Measurements from ENCODE around the gene ECPAS.

ECPAS gene

GRCh38 chr9:111427186-111427585 lies 57.0 kb downstream of the ECPAS start:
- no peak for TF ChIP-seq EZH2phosphoT487 (IDR thresholded peaks at IDR 0.05; ENCODE audit: low read depth)
- Histone ChIP-seq H3K4me2 (ENCODE audit: low read length) (no peak overlapping the region), H3K9ac (ENCODE audit: low read length) (no peak overlapping the region), H3K9me3 (ENCODE audit: insufficient read depth, low read length) (no peaks in the 10 kb centered on the region), H2AFZ (ENCODE audit: low read depth, low read length) (no peak overlapping the region), H4K20me1 (ENCODE audit: insufficient read depth, low read length) (no peaks in the 10 kb centered on the region), H3K4me3 (ENCODE audit: low read length) (no peak overlapping the region), H3K4me1 (ENCODE audit: low read length) (no peaks in the 10 kb centered on the region), H3K36me3 (replicated peaks; ENCODE audit: low read depth, low read length) (peaks cover 55% of the 10 kb centered on the region), H3K27me3 (ENCODE audit: low read depth, low read length) (no peaks in the 10 kb centered on the region), H3K27ac (ENCODE audit: low read length) (peak overlapping the region; percentile 18; the same call in 1 of the 2 replicates), H3K79me2 (ENCODE audit: low read length) (no peaks in the 10 kb centered on the region)

- no peak overlapping the region for H3K9ac ChIP-seq (ENCODE audit: low read length)
- no peak overlapping the region for H3K27ac ChIP-seq (ENCODE audit: low read length)
- peaks cover 50% of the 10 kb centered on the region for H3K36me3 ChIP-seq (replicated peaks; ENCODE audit: low read depth, low read length)
- H3K27me3 ChIP-seq (ENCODE audit: low read depth, low read length) = no peaks in the 10 kb centered on the region
- no peak overlapping the region for H3K4me3 ChIP-seq (ENCODE audit: low read length)
- no peaks in the 10 kb centered on the region for H3K79me2 ChIP-seq (ENCODE audit: low read length)
- H2AFZ ChIP-seq (ENCODE audit: low read depth, low read length) = no peak overlapping the region
- no peaks in the 10 kb centered on the region for H3K9me3 ChIP-seq (ENCODE audit: insufficient read depth, low read length)
- no peak for TF ChIP-seq CTCF (IDR thresholded peaks at IDR 0.05; ENCODE audit: low read depth, low read length)
- TF ChIP-seq EZH2phosphoT487 (IDR thresholded peaks at IDR 0.05; ENCODE audit: low read depth) = no peak
- H3K4me1 ChIP-seq (ENCODE audit: low read length) = no peaks in the 10 kb centered on the region
- no peak overlapping the region for H3K4me2 ChIP-seq (ENCODE audit: low read length)
- H4K20me1 ChIP-seq (ENCODE audit: insufficient read depth, low read length) = no peaks in the 10 kb centered on the region
Measured at GRCh38 chr9:111423389-111423788, 60.8 kb downstream of the ECPAS start.

- Histone ChIP-seq H3K36me3 (replicated peaks; ENCODE audit: low read depth, low read length) (peaks cover 71% of the 10 kb centered on the region), H3K79me2 (ENCODE audit: low read length) (no peaks in the 10 kb centered on the region), H4K20me1 (ENCODE audit: insufficient read depth, low read length) (no peaks in the 10 kb centered on the region), H3K4me1 (ENCODE audit: low read length) (no peaks in the 10 kb centered on the region), H3K27me3 (ENCODE audit: low read depth, low read length) (no peaks in the 10 kb centered on the region), H2AFZ (ENCODE audit: low read depth, low read length) (no peak overlapping the region), H3K27ac (ENCODE audit: low read length) (no peak overlapping the region), H3K9me3 (ENCODE audit: insufficient read depth, low read length) (no peaks in the 10 kb centered on the region), H3K4me2 (ENCODE audit: low read length) (no peak overlapping the region), H3K9ac (ENCODE audit: low read length) (no peak overlapping the region), H3K4me3 (ENCODE audit: low read length) (no peak overlapping the region)
- TF ChIP-seq CTCF (IDR thresholded peaks at IDR 0.05; ENCODE audit: low read depth, low read length) (no peak), EZH2phosphoT487 (IDR thresholded peaks at IDR 0.05; ENCODE audit: low read depth) (no peak)
Measured at GRCh38 chr9:111414406-111414805, 69.8 kb downstream of the ECPAS start.

- no peaks in the 10 kb centered on the region for H3K9me3 ChIP-seq (ENCODE audit: insufficient read depth, low read length)
- H3K4me1 ChIP-seq (ENCODE audit: low read length) = no peaks in the 10 kb centered on the region
- H3K36me3 ChIP-seq (replicated peaks; ENCODE audit: low read depth, low read length) = peaks cover 70% of the 10 kb centered on the region
- H3K4me2 ChIP-seq (ENCODE audit: low read length) = no peak overlapping the region
- no peaks in the 10 kb centered on the region for H3K79me2 ChIP-seq (ENCODE audit: low read length)
- no peak overlapping the region for H3K4me3 ChIP-seq (ENCODE audit: low read length)
- no peak overlapping the region for H2AFZ ChIP-seq (ENCODE audit: low read depth, low read length)
- no peak overlapping the region for H3K27ac ChIP-seq (ENCODE audit: low read length)
- no peak for TF ChIP-seq EZH2phosphoT487 (IDR thresholded peaks at IDR 0.05; ENCODE audit: low read depth)
- no peak for TF ChIP-seq CTCF (IDR thresholded peaks at IDR 0.05; ENCODE audit: low read depth, low read length)
- no peaks in the 10 kb centered on the region for H3K27me3 ChIP-seq (ENCODE audit: low read depth, low read length)
- H3K9ac ChIP-seq (ENCODE audit: low read length) = no peak overlapping the region
- no peaks in the 10 kb centered on the region for H4K20me1 ChIP-seq (ENCODE audit: insufficient read depth, low read length)
Measured at GRCh38 chr9:111413996-111414395, 70.2 kb downstream of the ECPAS start.

- H3K27ac ChIP-seq (ENCODE audit: low read length) = no peak overlapping the region
- no peaks in the 10 kb centered on the region for H3K79me2 ChIP-seq (ENCODE audit: low read length)
- no peak overlapping the region for H3K9ac ChIP-seq (ENCODE audit: low read length)
- H3K27me3 ChIP-seq (ENCODE audit: low read depth, low read length) = no peaks in the 10 kb centered on the region
- no peak overlapping the region for H2AFZ ChIP-seq (ENCODE audit: low read depth, low read length)
- peaks cover 75% of the 10 kb centered on the region for H3K36me3 ChIP-seq (replicated peaks; ENCODE audit: low read depth, low read length)
- no peaks in the 10 kb centered on the region for H4K20me1 ChIP-seq (ENCODE audit: insufficient read depth, low read length)
- no peak overlapping the region for H3K4me2 ChIP-seq (ENCODE audit: low read length)
- no peaks in the 10 kb centered on the region for H3K9me3 ChIP-seq (ENCODE audit: insufficient read depth, low read length)
- no peak overlapping the region for H3K4me3 ChIP-seq (ENCODE audit: low read length)
- TF ChIP-seq CTCF (IDR thresholded peaks at IDR 0.05; ENCODE audit: low read depth, low read length) = no peak
- TF ChIP-seq EZH2phosphoT487 (IDR thresholded peaks at IDR 0.05; ENCODE audit: low read depth) = no peak
- H3K4me1 ChIP-seq (ENCODE audit: low read length) = no peaks in the 10 kb centered on the region
Measured at GRCh38 chr9:111412280-111412679, 71.9 kb downstream of the ECPAS start.

Data from OCI-LY3 (cell line).